Liver (tissue), 9 donors: ENCODE results near the gene LRP1-AS. TPM values are rescaled to one million over a fixed set of nuclear protein-coding genes. Genes with fewer than 3 reads are reported as not detected.

ENCODE experiments used
- DNase-seq: peaks from one replicate; pipeline ENCODE4 v3.0.0-alpha.2; 2017; ENCODE audit warnings: low spot score
- H3K27ac ChIP-seq, 2 donors: one replicate each; pipeline ENCODE4 v1.7.0; 2013; ENCODE audit warnings: inconsistent platforms in 2 of 2, low read length in 2 of 2, control low read depth in 1 of 2, low read depth in 1 of 2, mild to moderate bottlenecking in 1 of 2
- H3K27me3 ChIP-seq, 4 donors: one replicate each; pipeline versions ENCODE4 v1.6.1 to v1.7.0; 2013; ENCODE audit warnings: low read length in 3 of 4, inconsistent platforms in 1 of 4, mild to moderate bottlenecking in 1 of 4, moderate library complexity in 1 of 4; ENCODE audit not compliant: control insufficient read depth in 4 of 4, insufficient read depth in 4 of 4
- H3K36me3 ChIP-seq, 4 donors: one replicate each; pipeline versions ENCODE4 v1.6.1 to v1.7.0; 2013; ENCODE audit warnings: low read length in 3 of 4, mild to moderate bottlenecking in 3 of 4, low read depth in 1 of 4, moderate library complexity in 1 of 4; ENCODE audit not compliant: control insufficient read depth in 4 of 4, insufficient read depth in 3 of 4
- H3K4me1 ChIP-seq, 4 donors: one replicate each; pipeline versions ENCODE4 v1.6.1 to v1.7.0; 2013; ENCODE audit warnings: low read length in 3 of 4, mild to moderate bottlenecking in 3 of 4, moderate library complexity in 1 of 4; ENCODE audit not compliant: control insufficient read depth in 4 of 4, insufficient read depth in 4 of 4
- H3K4me3 ChIP-seq, 3 donors: one replicate each; pipeline versions ENCODE4 v1.6.1 to v1.7.0; 2013; ENCODE audit warnings: low read length in 3 of 3, control low read depth in 1 of 3, low read depth in 1 of 3, mild to moderate bottlenecking in 1 of 3
- H3K9ac ChIP-seq, 2 donors: one replicate each; pipeline ENCODE4 v1.7.0; 2013; ENCODE audit warnings: low read length in 2 of 2, mild to moderate bottlenecking in 2 of 2, moderate library complexity in 2 of 2, control low read depth in 1 of 2, low read depth in 1 of 2
- H3K9me3 ChIP-seq, 4 donors: one replicate each; pipeline versions ENCODE4 v1.6.1 to v1.7.0; 2013; ENCODE audit warnings: low read length in 3 of 4; ENCODE audit not compliant: control insufficient read depth in 4 of 4
- EGR1 ChIP-seq, 2 donors: IDR thresholded peaks; 2 replicates each; pipeline ENCODE4 v1.6.1; 2016 to 2018; ENCODE audit warnings: antibody characterized with exemption in 2 of 2, low read depth in 2 of 2
- FOXA2 ChIP-seq: IDR thresholded peaks from 2 replicates; pipeline ENCODE4 v1.6.1; 2016; ENCODE audit warnings: antibody characterized with exemption
- GABPA ChIP-seq, 2 donors: IDR thresholded peaks in 1 of 2; conservative IDR thresholded peaks in 1 of 2; 2 replicates each; pipeline ENCODE4 v1.6.1; 2016; ENCODE audit warnings: antibody characterized with exemption in 2 of 2, mild to moderate bottlenecking in 1 of 2, moderate library complexity in 1 of 2
- HNF4A ChIP-seq, 2 donors: conservative IDR thresholded peaks; 2 replicates each; pipeline ENCODE4 v1.6.1; 2016; ENCODE audit warnings: antibody characterized with exemption in 2 of 2, mild to moderate bottlenecking in 2 of 2
- HNF4G ChIP-seq: IDR thresholded peaks from 2 replicates; pipeline ENCODE4 v1.6.1; 2016; ENCODE audit warnings: antibody characterized with exemption
- JUND ChIP-seq, 2 donors: IDR thresholded peaks; 2 replicates each; pipeline ENCODE4 v1.6.1; 2016; ENCODE audit warnings: antibody characterized with exemption in 2 of 2
- NR2F2 ChIP-seq: IDR thresholded peaks from 2 replicates; pipeline ENCODE4 v1.6.1; 2016; ENCODE audit warnings: antibody characterized with exemption
- RAD21 ChIP-seq, 2 donors: IDR thresholded peaks; 2 replicates each; pipeline ENCODE4 v1.6.1; 2016; ENCODE audit warnings: antibody characterized with exemption in 2 of 2, mild to moderate bottlenecking in 2 of 2
- RXRA ChIP-seq, 2 donors: IDR thresholded peaks; 2 replicates each; pipeline ENCODE4 v1.6.1; 2017 to 2018; ENCODE audit warnings: antibody characterized with exemption in 2 of 2, mild to moderate bottlenecking in 1 of 2
- SP1 ChIP-seq: IDR thresholded peaks from 2 replicates; pipeline ENCODE4 v1.6.1; 2018; ENCODE audit warnings: antibody characterized with exemption, mild to moderate bottlenecking
- TAF1 ChIP-seq: conservative IDR thresholded peaks from 2 replicates; pipeline ENCODE4 v1.6.1; 2016; ENCODE audit warnings: antibody characterized with exemption, mild to moderate bottlenecking
- YY1 ChIP-seq: IDR thresholded peaks from 2 replicates; pipeline ENCODE4 v1.6.1; 2016; ENCODE audit warnings: antibody characterized with exemption, mild to moderate bottlenecking
- WGBS: extraction: QIAGEN DNeasy Blood & Tissue Kit; methylation state at CpG from one replicate; pipeline ENCODE4 v1.1.7; 2013; 5-methylcytosine and 5-hydroxymethylcytosine counted together
- polyA plus RNA-seq, 2 donors: library from polyadenylated mRNA; stranded (reverse) in 1 of 2; unstranded in 1 of 2; fragments of 200-250 nt in 1 of 2; fragments of >200 nt in 1 of 2; fragmentation: Nextera tagmentation in 1 of 2; extraction: Ambion mirVana in 1 of 2; gene quantifications; one replicate each; pipeline versions ENCODE4 v1.2.1 to v1.2.3, GENCODE V29; 2013 to 2015
- total RNA-seq, 2 donors: library from RNA; depleted of rRNA; stranded (reverse); fragments of >200 nt; gene quantifications; one replicate each; pipeline ENCODE4 v1.2.3, GENCODE V29; 2014
- TF ChIP-seq, protein P1 (sequence below): IDR thresholded peaks from 2 replicates; pipeline ENCODE4 v1.6.1; 2016; ENCODE audit warnings: antibody characterized with exemption
- TF ChIP-seq, protein P2 (sequence below): IDR thresholded peaks from 2 replicates; pipeline ENCODE4 v1.6.1; 2016; ENCODE audit warnings: antibody characterized with exemption
- TF ChIP-seq, protein P3 (sequence below): IDR thresholded peaks from 2 replicates; pipeline ENCODE4 v1.6.1; 2016; ENCODE audit warnings: antibody characterized with exemption
- TF ChIP-seq, protein P4 (sequence below): IDR thresholded peaks from 2 replicates; pipeline ENCODE4 v1.6.1; 2016; ENCODE audit warnings: antibody characterized with exemption, mild to moderate bottlenecking
- donor health status: healthy.
- donor health status: healthy.
- donor health status: healthy.
- donor health status: healthy.
- donor health status: healthy.

LRP1-AS gene
- total and polyA plus RNA-seq, 4 donors: not detected

DNA sequence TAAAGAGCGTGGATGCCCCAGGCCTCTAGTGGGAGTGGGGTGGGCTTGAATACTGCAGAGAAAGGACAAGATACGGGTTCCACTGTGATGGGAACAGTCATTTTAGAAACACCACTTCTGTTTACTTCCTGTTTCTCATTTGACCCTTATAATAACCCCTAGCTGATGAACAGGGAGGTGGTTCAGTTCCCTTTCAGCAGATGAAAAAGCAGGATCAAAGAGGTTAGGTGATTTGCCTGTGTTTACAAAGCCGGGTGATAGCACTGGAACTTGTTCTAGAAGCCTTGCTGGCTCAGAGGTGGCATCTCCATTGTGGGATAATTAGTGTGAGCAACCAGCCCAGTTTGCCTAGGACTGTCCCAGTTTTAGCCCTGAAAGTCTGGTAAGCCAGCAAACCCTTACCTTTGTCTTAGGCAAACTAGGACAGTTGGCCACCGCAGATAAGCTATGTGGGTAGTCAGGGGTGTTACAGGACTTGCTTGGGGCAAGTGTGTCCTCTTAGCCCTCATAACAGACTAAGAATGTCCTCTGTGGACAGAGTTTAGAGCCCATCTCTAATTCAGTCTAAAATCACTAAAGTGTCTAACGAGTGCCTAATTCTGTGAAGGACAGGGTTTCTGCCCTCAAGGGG is 7.5 kb upstream of the LRP1-AS start:
- H3K9me3 ChIP-seq: no peaks in the 10 kb centered on the region
- H3K4me1 ChIP-seq: peaks cover 23 to 59% (median 42%) of the 10 kb centered on the region in 4 donors
- DNase-seq: no peak
- H3K27me3 ChIP-seq: no peaks in the 10 kb centered on the region
- H3K27ac ChIP-seq: peak overlapping the region; percentile 6 to 39
- WGBS: 76% methylated on average over 5 of the region's 5 CpGs
- no peak overlapping the region for H3K4me3 ChIP-seq
- peaks cover 25 to 53% (median 47%) of the 10 kb centered on the region in 4 donors for H3K36me3 ChIP-seq
- TF ChIP-seq, protein P1, sequence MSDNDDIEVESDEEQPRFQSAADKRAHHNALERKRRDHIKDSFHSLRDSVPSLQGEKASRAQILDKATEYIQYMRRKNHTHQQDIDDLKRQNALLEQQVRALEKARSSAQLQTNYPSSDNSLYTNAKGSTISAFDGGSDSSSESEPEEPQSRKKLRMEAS: no peak
- TF ChIP-seq GABPA (IDR thresholded peaks at IDR 0.05 in 1 of 2, conservative IDR thresholded peaks at IDR 0.05 in 1 of 2): no peak
- no peak for TF ChIP-seq FOXA2
- no peak for TF ChIP-seq JUND (IDR thresholded peaks at IDR 0.05)
- no peak for TF ChIP-seq EGR1 (IDR thresholded peaks at IDR 0.05; ENCODE audit: low read depth in 2 of 2)
- no peak for TF ChIP-seq RAD21 (IDR thresholded peaks at IDR 0.05)
- TF ChIP-seq TAF1: no peak
- TF ChIP-seq HNF4G: no peak
- TF ChIP-seq, protein P2, sequence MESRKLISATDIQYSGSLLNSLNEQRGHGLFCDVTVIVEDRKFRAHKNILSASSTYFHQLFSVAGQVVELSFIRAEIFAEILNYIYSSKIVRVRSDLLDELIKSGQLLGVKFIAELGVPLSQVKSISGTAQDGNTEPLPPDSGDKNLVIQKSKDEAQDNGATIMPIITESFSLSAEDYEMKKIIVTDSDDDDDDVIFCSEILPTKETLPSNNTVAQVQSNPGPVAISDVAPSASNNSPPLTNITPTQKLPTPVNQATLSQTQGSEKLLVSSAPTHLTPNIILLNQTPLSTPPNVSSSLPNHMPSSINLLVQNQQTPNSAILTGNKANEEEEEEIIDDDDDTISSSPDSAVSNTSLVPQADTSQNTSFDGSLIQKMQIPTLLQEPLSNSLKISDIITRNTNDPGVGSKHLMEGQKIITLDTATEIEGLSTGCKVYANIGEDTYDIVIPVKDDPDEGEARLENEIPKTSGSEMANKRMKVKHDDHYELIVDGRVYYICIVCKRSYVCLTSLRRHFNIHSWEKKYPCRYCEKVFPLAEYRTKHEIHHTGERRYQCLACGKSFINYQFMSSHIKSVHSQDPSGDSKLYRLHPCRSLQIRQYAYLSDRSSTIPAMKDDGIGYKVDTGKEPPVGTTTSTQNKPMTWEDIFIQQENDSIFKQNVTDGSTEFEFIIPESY: no peak
- no peak overlapping the region for H3K9ac ChIP-seq

DNA sequence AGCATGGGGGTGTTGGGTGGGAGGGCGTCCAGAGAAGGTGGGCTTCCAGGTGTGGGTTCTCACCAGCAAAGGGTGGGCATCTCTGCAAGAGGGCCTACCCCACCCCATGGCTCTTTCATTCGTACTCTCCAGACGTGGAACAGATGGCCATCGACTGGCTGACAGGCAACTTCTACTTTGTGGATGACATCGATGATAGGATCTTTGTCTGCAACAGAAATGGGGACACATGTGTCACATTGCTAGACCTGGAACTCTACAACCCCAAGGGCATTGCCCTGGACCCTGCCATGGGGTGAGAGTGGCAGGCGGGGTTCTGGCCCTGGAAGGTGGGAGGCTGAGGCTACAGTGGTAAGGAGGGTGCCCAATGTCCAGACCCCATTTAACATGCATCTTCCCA is 6.7 kb upstream of the LRP1-AS start:
- Histone ChIP-seq H3K27ac (peak overlapping the region; percentile 1 to 19), H3K9ac (no peak overlapping the region), H3K4me1 (peaks cover 28 to 68% (median 51%) of the 10 kb centered on the region in 4 donors), H3K9me3 (no peaks in the 10 kb centered on the region), H3K27me3 (no peaks in the 10 kb centered on the region), H3K36me3 (peaks cover 20 to 45% (median 39%) of the 10 kb centered on the region in 4 donors), H3K4me3 (no peak overlapping the region)
- DNase-seq: no peak
- 81% methylated on average over 6 of the region's 6 CpGs for WGBS
- peak in 1 of 2 donors; percentile 40 for TF ChIP-seq RXRA (IDR thresholded peaks at IDR 0.05)
- no peak for TF ChIP-seq FOXA2
- TF ChIP-seq NR2F2: no peak
- peak in 1 of 2 donors; percentile 23 for TF ChIP-seq HNF4A (conservative IDR thresholded peaks at IDR 0.05)
- TF ChIP-seq, protein P1: no peak
- no peak for TF ChIP-seq HNF4G
- no peak for TF ChIP-seq RAD21 (IDR thresholded peaks at IDR 0.05)
- TF ChIP-seq, protein P3, sequence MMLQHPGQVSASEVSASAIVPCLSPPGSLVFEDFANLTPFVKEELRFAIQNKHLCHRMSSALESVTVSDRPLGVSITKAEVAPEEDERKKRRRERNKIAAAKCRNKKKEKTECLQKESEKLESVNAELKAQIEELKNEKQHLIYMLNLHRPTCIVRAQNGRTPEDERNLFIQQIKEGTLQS: no peak

DNA sequence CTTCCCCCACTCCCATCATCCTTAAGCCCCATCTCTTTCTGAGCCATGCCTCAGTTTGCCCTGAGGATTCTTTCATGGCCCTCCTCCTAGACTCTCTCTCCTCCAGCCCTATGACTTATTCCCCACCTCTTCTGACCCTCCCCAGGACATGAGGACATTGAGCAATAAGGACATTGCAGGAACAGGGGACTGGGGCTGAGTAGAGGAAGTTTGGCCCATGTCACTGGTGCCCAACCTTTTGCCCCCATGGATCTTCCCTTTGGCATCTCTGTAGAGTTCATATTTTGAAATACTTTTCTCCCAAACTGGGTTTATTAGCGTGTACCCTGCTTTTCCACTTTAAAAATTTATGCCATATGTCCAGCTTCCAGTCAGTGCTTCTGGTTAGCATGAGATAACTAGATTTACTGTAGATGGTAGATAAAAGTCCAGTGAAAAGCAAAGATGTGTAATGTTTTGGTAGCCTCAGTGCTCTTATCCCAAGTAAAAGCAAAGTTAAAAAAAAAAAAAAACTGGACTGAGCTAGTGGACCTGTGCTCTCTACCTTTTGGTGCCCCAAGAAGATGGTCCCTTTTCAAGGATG is 6.1 kb upstream of the LRP1-AS start:
- no peaks in the 10 kb centered on the region for H3K27me3 ChIP-seq
- WGBS: 29% methylated on average over 1 of the region's 1 CpG
- H3K36me3 ChIP-seq: peaks cover 19 to 39% (median 35%) of the 10 kb centered on the region in 4 donors
- no peak overlapping the region for H3K4me3 ChIP-seq
- peaks cover 30 to 70% (median 54%) of the 10 kb centered on the region in 4 donors for H3K4me1 ChIP-seq
- peak overlapping the region; percentile 61 to 79 for H3K27ac ChIP-seq
- no peak for DNase-seq
- no peak overlapping the region for H3K9ac ChIP-seq
- no peaks in the 10 kb centered on the region for H3K9me3 ChIP-seq
- TF ChIP-seq YY1: no peak
- peak; percentile 41 for TF ChIP-seq SP1
- TF ChIP-seq JUND (IDR thresholded peaks at IDR 0.05): peak in 1 of 2 donors; percentile 35
- TF ChIP-seq, protein P1: peak; percentile 65
- TF ChIP-seq TAF1: no peak
- peak; percentile 13 to 14 for TF ChIP-seq RAD21 (IDR thresholded peaks at IDR 0.05)
- TF ChIP-seq, protein P4, sequence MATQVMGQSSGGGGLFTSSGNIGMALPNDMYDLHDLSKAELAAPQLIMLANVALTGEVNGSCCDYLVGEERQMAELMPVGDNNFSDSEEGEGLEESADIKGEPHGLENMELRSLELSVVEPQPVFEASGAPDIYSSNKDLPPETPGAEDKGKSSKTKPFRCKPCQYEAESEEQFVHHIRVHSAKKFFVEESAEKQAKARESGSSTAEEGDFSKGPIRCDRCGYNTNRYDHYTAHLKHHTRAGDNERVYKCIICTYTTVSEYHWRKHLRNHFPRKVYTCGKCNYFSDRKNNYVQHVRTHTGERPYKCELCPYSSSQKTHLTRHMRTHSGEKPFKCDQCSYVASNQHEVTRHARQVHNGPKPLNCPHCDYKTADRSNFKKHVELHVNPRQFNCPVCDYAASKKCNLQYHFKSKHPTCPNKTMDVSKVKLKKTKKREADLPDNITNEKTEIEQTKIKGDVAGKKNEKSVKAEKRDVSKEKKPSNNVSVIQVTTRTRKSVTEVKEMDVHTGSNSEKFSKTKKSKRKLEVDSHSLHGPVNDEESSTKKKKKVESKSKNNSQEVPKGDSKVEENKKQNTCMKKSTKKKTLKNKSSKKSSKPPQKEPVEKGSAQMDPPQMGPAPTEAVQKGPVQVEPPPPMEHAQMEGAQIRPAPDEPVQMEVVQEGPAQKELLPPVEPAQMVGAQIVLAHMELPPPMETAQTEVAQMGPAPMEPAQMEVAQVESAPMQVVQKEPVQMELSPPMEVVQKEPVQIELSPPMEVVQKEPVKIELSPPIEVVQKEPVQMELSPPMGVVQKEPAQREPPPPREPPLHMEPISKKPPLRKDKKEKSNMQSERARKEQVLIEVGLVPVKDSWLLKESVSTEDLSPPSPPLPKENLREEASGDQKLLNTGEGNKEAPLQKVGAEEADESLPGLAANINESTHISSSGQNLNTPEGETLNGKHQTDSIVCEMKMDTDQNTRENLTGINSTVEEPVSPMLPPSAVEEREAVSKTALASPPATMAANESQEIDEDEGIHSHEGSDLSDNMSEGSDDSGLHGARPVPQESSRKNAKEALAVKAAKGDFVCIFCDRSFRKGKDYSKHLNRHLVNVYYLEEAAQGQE: no peak
- TF ChIP-seq, protein P2: no peak
- TF ChIP-seq, protein P3: no peak
- TF ChIP-seq HNF4A (conservative IDR thresholded peaks at IDR 0.05): peak; percentile 78 to 83
- no peak for TF ChIP-seq FOXA2
- peak; percentile 80 to 86 for TF ChIP-seq RXRA (IDR thresholded peaks at IDR 0.05)
- TF ChIP-seq NR2F2: no peak
